ENCODE measurements around the gene ADIG. TPM values are rescaled to one million over a fixed set of nuclear protein-coding genes. Genes with fewer than 3 reads are reported as not detected.

ADIG gene
- total RNA-seq, 4 donors from 2014 or later: not detected

DNA sequence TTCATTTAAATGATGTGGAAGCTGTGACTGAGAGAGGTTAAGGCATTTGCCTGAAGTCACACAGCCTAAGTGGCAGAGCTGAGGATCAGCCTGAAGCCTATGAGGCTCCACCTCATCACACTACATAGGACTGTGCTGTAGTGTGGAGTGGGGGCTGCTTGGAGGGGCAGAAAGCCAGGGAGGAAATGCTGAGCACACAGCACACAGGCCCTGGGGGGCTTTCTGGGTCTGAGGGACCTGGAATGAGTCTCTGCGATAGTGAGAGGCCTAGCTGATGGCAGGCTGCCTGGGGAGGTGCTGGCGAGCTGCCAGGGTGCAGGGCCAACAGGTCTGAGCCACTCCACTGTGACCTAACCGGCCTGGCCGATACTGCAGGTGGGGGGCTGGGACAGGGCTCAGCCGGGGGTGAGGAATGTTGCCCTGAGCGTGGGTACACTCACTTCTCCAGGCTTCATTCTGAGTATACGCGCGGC is 18.4 kb downstream of the ADIG start:
- no peaks in the 10 kb centered on the region for H3K9me3 ChIP-seq
- no peak overlapping the region for H3K27ac ChIP-seq
- H3K4me1 ChIP-seq: peaks cover 0 to 7% (median 0%) of the 10 kb centered on the region in 4 donors
- H3K36me3 ChIP-seq: no peaks in the 10 kb centered on the region
- no peak overlapping the region for H3K4me3 ChIP-seq
- TF ChIP-seq EP300 (IDR thresholded peaks at IDR 0.05) (no peak), POLR2A (IDR thresholded peaks at IDR 0.05) (no peak)
- TF ChIP-seq, protein P1, sequence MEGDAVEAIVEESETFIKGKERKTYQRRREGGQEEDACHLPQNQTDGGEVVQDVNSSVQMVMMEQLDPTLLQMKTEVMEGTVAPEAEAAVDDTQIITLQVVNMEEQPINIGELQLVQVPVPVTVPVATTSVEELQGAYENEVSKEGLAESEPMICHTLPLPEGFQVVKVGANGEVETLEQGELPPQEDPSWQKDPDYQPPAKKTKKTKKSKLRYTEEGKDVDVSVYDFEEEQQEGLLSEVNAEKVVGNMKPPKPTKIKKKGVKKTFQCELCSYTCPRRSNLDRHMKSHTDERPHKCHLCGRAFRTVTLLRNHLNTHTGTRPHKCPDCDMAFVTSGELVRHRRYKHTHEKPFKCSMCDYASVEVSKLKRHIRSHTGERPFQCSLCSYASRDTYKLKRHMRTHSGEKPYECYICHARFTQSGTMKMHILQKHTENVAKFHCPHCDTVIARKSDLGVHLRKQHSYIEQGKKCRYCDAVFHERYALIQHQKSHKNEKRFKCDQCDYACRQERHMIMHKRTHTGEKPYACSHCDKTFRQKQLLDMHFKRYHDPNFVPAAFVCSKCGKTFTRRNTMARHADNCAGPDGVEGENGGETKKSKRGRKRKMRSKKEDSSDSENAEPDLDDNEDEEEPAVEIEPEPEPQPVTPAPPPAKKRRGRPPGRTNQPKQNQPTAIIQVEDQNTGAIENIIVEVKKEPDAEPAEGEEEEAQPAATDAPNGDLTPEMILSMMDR (IDR thresholded peaks at IDR 0.05): no peak
- WGBS, 2 donors: 38 to 46% methylated on average over 7 to 9 of the region's 9 CpGs
- no peak for DNase-seq (ENCODE audit: low spot score in 2 of 2)
- H3K27me3 ChIP-seq: peaks cover 0 to 39% of the 10 kb centered on the region in 2 donors

DNA sequence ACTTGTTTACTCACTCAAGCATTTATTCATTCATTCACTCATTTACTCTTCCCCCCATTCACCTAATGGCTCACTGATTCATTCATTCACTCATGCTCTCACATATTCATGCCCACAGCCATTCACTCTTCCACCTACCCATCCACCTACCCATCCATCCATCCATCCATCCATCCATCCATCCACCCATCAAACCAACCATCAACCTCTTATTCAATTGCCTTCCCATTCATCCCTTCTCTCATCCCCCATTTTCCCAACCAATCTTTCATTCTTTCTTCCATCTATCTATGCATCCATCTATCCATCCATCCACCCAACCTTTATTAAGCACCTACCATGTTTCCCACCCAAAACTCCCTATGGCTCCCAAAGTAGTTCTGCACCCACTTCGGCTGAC is 19.1 kb downstream of the ADIG start:
- H3K9me3 ChIP-seq: no peaks in the 10 kb centered on the region
- no peak overlapping the region for H3K27ac ChIP-seq
- no peak for TF ChIP-seq EP300 (IDR thresholded peaks at IDR 0.05)
- no peak for TF ChIP-seq POLR2A (IDR thresholded peaks at IDR 0.05)
- TF ChIP-seq, protein P1 (IDR thresholded peaks at IDR 0.05): no peak
- no peak overlapping the region for H3K4me3 ChIP-seq
- WGBS, 2 donors: 97 to 100% methylated on average over 1 of the region's 1 CpG
- no peaks in the 10 kb centered on the region for H3K36me3 ChIP-seq
- H3K27me3 ChIP-seq: peaks cover 0 to 43% of the 10 kb centered on the region in 2 donors
- no peak for DNase-seq (ENCODE audit: low spot score in 2 of 2)
- H3K4me1 ChIP-seq: peaks cover 0 to 7% (median 0%) of the 10 kb centered on the region in 4 donors

DNA sequence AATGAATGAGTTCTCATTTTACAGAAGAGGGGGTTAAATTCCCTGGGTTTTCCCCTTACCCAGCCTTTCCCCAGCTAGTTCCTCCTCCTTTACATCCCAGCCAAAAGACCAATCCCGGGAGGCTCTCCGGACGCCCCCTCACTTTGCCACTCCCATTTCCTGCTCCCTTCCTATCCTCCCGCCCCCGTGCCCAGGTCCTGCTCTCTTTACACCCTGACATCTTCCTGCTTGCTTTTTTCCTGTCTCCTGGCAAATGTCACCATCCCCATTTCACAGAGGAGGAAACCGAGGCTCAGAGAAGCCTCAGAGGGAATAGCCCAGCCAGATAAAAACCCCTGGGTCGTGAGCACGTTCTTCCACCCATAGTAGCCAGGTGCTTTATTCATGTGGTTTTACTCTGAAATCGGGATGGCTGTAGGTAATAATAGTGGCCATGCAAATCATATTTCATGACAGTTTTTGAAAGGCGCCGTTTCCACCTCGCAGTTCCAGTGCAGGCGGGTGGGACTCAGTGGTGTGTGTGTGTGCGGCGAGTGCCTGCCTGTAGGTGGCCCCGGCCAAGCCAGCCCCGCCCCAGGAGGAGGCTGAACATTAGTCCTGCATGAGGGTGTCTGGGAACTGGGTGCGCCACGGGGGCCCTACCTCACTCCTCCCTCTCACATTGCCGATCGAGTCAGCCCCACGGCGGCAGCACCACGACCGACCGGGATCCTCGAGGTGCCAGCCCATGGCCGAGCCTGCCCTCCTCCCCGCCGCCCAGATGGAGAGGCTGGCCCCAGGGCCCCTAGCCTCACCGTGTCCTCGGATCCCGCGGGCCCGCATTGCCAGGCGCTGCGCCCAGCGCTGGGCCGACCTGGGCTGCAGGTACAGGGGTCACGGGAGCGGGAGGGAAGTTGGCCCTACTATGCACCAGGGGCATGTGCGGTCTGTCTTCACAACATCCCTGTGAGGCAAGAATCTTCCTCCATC is 20.5 kb downstream of the ADIG start, which contains the start of gene ARHGAP40:
TSS of gene ARHGAP40 (plus strand) at position 594 of the 969 bp plus-strand sequence.
- WGBS, 2 donors: 6 to 9% methylated on average over 38 to 40 of the region's 42 CpGs
- no peak for DNase-seq (ENCODE audit: low spot score in 2 of 2)
- peaks cover 0 to 7% (median 0%) of the 10 kb centered on the region in 4 donors for H3K4me1 ChIP-seq

DNA sequence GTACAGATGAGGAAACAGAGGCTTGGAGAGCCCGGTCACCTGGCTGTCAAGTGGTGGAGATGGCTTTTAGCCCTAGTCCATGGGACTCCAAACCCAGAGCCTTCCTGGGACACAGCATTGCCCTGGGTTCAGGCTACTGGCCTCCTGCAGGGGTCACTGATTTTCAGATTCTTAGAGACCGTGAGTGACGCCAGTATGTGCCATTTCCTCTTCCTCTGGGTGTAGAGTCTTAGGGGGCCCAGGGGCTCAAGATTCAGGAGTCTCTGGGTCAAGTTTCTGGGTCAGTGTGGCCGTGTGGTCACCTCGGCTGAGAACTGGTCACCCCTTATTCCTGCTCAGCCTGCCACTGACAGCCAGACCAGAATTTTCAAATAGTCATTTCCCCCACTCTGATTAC is 21.2 kb downstream of the ADIG start:
- Histone ChIP-seq H3K4me1 (peaks cover 0 to 7% (median 0%) of the 10 kb centered on the region in 4 donors), H3K27me3 (peaks cover 0 to 59% of the 10 kb centered on the region in 2 donors), H3K9me3 (no peaks in the 10 kb centered on the region), H3K27ac (no peak overlapping the region), H3K36me3 (no peaks in the 10 kb centered on the region), H3K4me3 (no peak overlapping the region)
- no peak for DNase-seq (ENCODE audit: low spot score in 2 of 2)
- TF ChIP-seq, protein P1 (IDR thresholded peaks at IDR 0.05): no peak
- TF ChIP-seq EP300 (IDR thresholded peaks at IDR 0.05) (no peak), POLR2A (IDR thresholded peaks at IDR 0.05) (no peak)
- WGBS, 2 donors: 13 to 41% methylated on average over 4 to 5 of the region's 5 CpGs

More for the DNA sequence above, 20.5 kb downstream of the ADIG start, which contains the start of gene ARHGAP40:
- H3K9me3 ChIP-seq: no peaks in the 10 kb centered on the region
- H3K27me3 ChIP-seq: peaks cover 0 to 56% of the 10 kb centered on the region in 2 donors
- TF ChIP-seq EP300 (IDR thresholded peaks at IDR 0.05) (no peak), POLR2A (IDR thresholded peaks at IDR 0.05) (no peak)
- TF ChIP-seq, protein P1 (IDR thresholded peaks at IDR 0.05): no peak
- no peak within 1 kb of the TSS for H3K4me3 ChIP-seq
- H3K27ac ChIP-seq: no peak within 1 kb of the TSS
- H3K36me3 ChIP-seq: no peaks in the 10 kb centered on the region

DNA sequence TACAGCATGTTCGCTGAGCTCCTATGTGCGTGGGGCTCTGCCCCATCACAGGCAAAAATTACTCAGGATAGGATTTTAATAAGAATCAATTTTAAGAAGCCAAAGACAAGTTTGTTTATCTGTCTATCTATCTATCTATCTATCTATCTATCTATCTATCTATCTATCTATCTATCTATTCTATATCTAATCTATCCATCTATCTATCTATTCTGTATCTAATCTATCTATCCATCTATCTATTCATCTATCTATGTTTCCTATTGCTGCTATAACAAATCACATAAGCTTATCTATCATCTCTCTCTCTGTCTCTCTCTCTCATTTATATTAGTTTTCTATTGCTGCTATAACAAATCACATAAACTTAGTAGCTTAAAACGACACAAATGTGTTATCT is 22.3 kb downstream of the ADIG start:
- H3K4me3 ChIP-seq: no peak overlapping the region
- DNase-seq (ENCODE audit: low spot score in 2 of 2): no peak
- no peaks in the 10 kb centered on the region for H3K36me3 ChIP-seq
- H3K27ac ChIP-seq: no peak overlapping the region
- H3K27me3 ChIP-seq: peaks cover 0 to 59% of the 10 kb centered on the region in 2 donors
- peaks cover 0 to 7% (median 0%) of the 10 kb centered on the region in 4 donors for H3K4me1 ChIP-seq
- no peaks in the 10 kb centered on the region for H3K9me3 ChIP-seq
- WGBS, 2 donors: 75% methylated on average over 3 of the region's 3 CpGs
- no peak for TF ChIP-seq EP300 (IDR thresholded peaks at IDR 0.05)
- TF ChIP-seq, protein P1 (IDR thresholded peaks at IDR 0.05): no peak
- no peak for TF ChIP-seq POLR2A (IDR thresholded peaks at IDR 0.05)
